HepG2 (cell line): ENCODE measurements around the gene SEMA7A. TPM values are rescaled to one million over a fixed set of nuclear protein-coding genes. Genes with fewer than 3 reads are reported as not detected.

Experiments used
- SALL1 ChIP-seq: sonication (generic); formaldehyde crosslinking; IDR thresholded peaks from 2 replicates; pipeline ENCODE4 v1.8.0; 2022; ENCODE audit warnings: mild to moderate bottlenecking, missing genetic modification reagents
- ZFP36L2 ChIP-seq: sonication (generic); formaldehyde crosslinking; IDR thresholded peaks from 2 replicates; pipeline ENCODE4 v1.4.0; 2020; ENCODE audit warnings: missing genetic modification reagents
- ZNF598 ChIP-seq: sonication (generic); formaldehyde crosslinking; IDR thresholded peaks from 2 replicates; pipeline ENCODE4 v1.5.1; 2020; ENCODE audit warnings: mild to moderate bottlenecking, missing genetic modification reagents, borderline replicate concordance
- ZNF607 ChIP-seq: sonication (generic); formaldehyde crosslinking; IDR thresholded peaks from 2 replicates; pipeline ENCODE4 v1.5.1; 2020; ENCODE audit warnings: missing genetic modification reagents, mild to moderate bottlenecking, borderline replicate concordance
- ZNF777 ChIP-seq: sonication (generic); formaldehyde crosslinking; IDR thresholded peaks from 2 replicates; pipeline ENCODE4 v1.4.0; 2020; ENCODE audit warnings: missing genetic modification reagents
- ZNF788 ChIP-seq: sonication (generic); formaldehyde crosslinking; IDR thresholded peaks from 2 replicates; pipeline ENCODE4 v1.5.0; 2020; ENCODE audit warnings: mild to moderate bottlenecking, missing genetic modification reagents, borderline replicate concordance
- polyA plus RNA-seq, 8 experiments: library from polyadenylated mRNA; depleted of rRNA in 3 of 8; stranded (reverse) in 7 of 8; unstranded in 1 of 8; fragments of >200 nt; fragmentation: Illumina TruSeq in 4 of 8; extraction: Trizol in 4 of 8; gene quantifications; 2 replicates each; pipeline versions ENCODE4 v1.2.1 to v1.2.3, GENCODE V29; 2011 to 2016; ENCODE audit warnings: low read depth in 4 of 8, missing spikeins in 1 of 8, mixed read lengths in 1 of 8; ENCODE audit not compliant: insufficient read depth in 1 of 8
- total RNA-seq, 5 experiments: library from RNA; depleted of rRNA; stranded (reverse); fragments of >200 nt; fragmentation: Illumina TruSeq; extraction: Trizol; gene quantifications; 2 replicates each; pipeline ENCODE4 v1.2.3, GENCODE V29; 2016; ENCODE audit warnings: low read depth in 1 of 5
- TF ChIP-seq, protein P1 (sequence below): sonication (generic); formaldehyde crosslinking; conservative IDR thresholded peaks from 2 replicates; pipeline ENCODE4 v1.8.0; 2022; ENCODE audit warnings: mild to moderate bottlenecking, moderate library complexity, missing genetic modification reagents
- TF ChIP-seq, protein P2 (sequence below): sonication (generic); formaldehyde crosslinking; IDR thresholded peaks from 2 replicates; pipeline ENCODE4 v1.8.1; 2023; ENCODE audit warnings: mild to moderate bottlenecking, missing genetic modification reagents
- TF ChIP-seq, protein P3 (sequence below): sonication (generic); formaldehyde crosslinking; IDR thresholded peaks from 2 replicates; pipeline ENCODE4 v1.8.0; 2022; ENCODE audit warnings: missing genetic modification reagents, mild to moderate bottlenecking, moderate library complexity, borderline replicate concordance
- TF ChIP-seq, protein P4 (sequence below): sonication (generic); formaldehyde crosslinking; IDR thresholded peaks from 2 replicates; pipeline ENCODE4 v1.4.0; 2020; ENCODE audit warnings: missing genetic modification reagents, borderline replicate concordance

The SEMA7A gene
- total and polyA plus RNA-seq, 2 of the 13 experiments (the other 11 are each of a cell fraction or from before 2014, with no cell fraction given), result 9.0 to 15.8 TPM

DNA sequence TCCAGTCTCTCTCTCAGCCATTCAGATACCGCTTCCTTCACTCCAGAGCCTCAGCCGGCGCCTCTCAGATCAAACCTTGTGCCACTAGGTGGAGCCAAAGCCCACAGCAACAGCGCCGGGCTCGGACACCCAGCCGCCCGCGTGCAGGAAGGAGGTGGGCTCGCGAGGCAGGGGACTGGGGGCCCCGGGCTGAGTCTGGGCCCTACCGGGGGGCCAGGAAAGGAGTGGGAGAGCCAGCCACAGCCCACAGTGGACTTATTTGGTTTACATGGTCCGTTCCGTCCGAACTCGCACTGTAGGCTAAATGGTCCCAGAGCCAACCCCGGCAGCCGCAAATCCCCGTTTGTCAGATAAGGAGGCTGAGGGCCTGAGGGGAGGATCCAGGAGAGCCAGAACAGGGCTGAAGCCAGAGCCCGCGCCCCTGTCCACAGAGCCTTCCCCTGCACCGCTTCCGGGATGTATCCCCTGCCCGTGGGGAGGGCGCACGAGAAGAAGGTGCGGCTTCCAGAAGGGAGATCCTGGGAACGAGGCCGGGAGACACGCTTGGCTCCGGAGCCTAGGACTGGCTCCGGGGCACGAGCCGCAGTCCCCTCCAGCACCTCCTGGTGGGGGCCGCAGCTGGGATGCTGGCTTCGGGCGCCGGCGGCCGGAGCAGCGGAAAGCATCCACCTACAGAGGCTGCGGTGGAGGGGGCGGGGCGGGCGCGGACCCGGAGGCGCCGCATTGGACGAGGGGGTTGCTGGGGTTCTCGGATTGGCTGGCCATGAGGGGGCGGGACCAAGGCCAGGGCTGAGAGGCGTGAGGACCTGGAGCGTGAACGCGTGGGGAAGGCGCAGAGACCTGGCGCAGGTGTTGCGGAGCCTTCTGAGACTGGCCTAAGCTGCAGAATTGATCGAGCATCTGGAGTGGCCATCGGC lies 59.8 kb downstream of the SEMA7A start (continued):
- TF ChIP-seq, protein P1, sequence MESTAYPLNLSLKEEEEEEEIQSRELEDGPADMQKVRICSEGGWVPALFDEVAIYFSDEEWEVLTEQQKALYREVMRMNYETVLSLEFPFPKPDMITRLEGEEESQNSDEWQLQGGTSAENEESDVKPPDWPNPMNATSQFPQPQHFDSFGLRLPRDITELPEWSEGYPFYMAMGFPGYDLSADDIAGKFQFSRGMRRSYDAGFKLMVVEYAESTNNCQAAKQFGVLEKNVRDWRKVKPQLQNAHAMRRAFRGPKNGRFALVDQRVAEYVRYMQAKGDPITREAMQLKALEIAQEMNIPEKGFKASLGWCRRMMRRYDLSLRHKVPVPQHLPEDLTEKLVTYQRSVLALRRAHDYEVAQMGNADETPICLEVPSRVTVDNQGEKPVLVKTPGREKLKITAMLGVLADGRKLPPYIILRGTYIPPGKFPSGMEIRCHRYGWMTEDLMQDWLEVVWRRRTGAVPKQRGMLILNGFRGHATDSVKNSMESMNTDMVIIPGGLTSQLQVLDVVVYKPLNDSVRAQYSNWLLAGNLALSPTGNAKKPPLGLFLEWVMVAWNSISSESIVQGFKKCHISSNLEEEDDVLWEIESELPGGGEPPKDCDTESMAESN (CRISPR knock-in tag), result no peak; the same call in 1 of the 2 replicates
- TF ChIP-seq ZNF607 (CRISPR knock-in tag) (no peak), ZNF777 (CRISPR knock-in tag) (no peak; the same call in 1 of the 2 replicates), ZNF788 (CRISPR knock-in tag) (0 out of 2 replicates have a peak, but pooled peaks have one; percentile 27), ZNF598 (CRISPR knock-in tag) (0 out of 2 replicates have a peak, but pooled peaks have one; percentile 55), ZFP36L2 (CRISPR knock-in tag) (no peak), SALL1 (CRISPR knock-in tag) (peak; percentile 38; the same call in 1 of the 2 replicates)
- TF ChIP-seq, protein P2, sequence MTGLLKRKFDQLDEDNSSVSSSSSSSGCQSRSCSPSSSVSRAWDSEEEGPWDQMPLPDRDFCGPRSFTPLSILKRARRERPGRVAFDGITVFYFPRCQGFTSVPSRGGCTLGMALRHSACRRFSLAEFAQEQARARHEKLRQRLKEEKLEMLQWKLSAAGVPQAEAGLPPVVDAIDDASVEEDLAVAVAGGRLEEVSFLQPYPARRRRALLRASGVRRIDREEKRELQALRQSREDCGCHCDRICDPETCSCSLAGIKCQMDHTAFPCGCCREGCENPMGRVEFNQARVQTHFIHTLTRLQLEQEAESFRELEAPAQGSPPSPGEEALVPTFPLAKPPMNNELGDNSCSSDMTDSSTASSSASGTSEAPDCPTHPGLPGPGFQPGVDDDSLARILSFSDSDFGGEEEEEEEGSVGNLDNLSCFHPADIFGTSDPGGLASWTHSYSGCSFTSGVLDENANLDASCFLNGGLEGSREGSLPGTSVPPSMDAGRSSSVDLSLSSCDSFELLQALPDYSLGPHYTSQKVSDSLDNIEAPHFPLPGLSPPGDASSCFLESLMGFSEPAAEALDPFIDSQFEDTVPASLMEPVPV (CRISPR knock-in tag), result peak; percentile 25; the same call in 1 of the 2 replicates
- TF ChIP-seq, protein P3, sequence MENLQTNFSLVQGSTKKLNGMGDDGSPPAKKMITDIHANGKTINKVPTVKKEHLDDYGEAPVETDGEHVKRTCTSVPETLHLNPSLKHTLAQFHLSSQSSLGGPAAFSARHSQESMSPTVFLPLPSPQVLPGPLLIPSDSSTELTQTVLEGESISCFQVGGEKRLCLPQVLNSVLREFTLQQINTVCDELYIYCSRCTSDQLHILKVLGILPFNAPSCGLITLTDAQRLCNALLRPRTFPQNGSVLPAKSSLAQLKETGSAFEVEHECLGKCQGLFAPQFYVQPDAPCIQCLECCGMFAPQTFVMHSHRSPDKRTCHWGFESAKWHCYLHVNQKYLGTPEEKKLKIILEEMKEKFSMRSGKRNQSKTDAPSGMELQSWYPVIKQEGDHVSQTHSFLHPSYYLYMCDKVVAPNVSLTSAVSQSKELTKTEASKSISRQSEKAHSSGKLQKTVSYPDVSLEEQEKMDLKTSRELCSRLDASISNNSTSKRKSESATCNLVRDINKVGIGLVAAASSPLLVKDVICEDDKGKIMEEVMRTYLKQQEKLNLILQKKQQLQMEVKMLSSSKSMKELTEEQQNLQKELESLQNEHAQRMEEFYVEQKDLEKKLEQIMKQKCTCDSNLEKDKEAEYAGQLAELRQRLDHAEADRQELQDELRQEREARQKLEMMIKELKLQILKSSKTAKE, result no peak
- TF ChIP-seq, protein P4, sequence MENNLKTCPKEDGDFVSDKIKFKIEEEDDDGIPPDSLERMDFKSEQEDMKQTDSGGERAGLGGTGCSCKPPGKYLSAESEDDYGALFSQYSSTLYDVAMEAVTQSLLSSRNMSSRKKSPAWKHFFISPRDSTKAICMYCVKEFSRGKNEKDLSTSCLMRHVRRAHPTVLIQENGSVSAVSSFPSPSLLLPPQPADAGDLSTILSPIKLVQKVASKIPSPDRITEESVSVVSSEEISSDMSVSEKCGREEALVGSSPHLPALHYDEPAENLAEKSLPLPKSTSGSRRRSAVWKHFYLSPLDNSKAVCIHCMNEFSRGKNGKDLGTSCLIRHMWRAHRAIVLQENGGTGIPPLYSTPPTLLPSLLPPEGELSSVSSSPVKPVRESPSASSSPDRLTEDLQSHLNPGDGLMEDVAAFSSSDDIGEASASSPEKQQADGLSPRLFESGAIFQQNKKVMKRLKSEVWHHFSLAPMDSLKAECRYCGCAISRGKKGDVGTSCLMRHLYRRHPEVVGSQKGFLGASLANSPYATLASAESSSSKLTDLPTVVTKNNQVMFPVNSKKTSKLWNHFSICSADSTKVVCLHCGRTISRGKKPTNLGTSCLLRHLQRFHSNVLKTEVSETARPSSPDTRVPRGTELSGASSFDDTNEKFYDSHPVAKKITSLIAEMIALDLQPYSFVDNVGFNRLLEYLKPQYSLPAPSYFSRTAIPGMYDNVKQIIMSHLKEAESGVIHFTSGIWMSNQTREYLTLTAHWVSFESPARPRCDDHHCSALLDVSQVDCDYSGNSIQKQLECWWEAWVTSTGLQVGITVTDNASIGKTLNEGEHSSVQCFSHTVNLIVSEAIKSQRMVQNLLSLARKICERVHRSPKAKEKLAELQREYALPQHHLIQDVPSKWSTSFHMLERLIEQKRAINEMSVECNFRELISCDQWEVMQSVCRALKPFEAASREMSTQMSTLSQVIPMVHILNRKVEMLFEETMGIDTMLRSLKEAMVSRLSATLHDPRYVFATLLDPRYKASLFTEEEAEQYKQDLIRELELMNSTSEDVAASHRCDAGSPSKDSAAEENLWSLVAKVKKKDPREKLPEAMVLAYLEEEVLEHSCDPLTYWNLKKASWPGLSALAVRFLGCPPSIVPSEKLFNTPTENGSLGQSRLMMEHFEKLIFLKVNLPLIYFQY (CRISPR knock-in tag), result no peak
